Measurements from ENCODE around the gene OR6K3.

Gene OR6K3

DNA sequence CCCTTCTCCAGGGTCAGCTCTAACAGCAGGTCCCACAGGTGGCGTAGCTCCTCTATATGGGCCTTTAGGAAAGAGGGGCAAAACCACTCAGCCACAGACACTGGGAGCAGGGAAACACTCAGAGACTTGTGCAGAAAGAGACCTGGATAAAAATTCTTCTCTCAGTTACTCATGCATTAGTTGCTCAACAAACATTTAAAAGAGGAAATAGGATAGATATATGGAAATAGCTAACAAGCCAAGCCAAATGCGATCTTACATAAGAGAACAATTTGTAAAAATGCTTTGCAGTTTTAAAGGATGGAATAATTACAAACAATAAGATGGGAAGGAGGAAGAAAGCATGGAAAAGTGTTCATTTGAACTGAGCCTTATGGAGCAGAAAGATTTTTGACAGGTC is 38.9 kb downstream of the OR6K3 start:
- ChIA-PET POLR2A (no interaction called here), CTCF (no interaction called here)
- no peak for DNase-seq (ENCODE audit: extremely low spot score)
- no peak for TF ChIP-seq ZNF384 (IDR thresholded peaks at IDR 0.05)
- TF ChIP-seq ELF4 (IDR thresholded peaks at IDR 0.05): no peak
- no peak for TF ChIP-seq CTBP1 (IDR thresholded peaks at IDR 0.05; ENCODE audit: borderline replicate concordance)
- no peak for TF ChIP-seq ARNT (IDR thresholded peaks at IDR 0.05)
- no peak for TF ChIP-seq PKNOX1 (IDR thresholded peaks at IDR 0.05)
- TF ChIP-seq NFRKB (IDR thresholded peaks at IDR 0.05): no peak
- no peak for TF ChIP-seq BHLHE40 (IDR thresholded peaks at IDR 0.05; ENCODE audit: borderline replicate concordance)
- TF ChIP-seq SP1 (IDR thresholded peaks at IDR 0.05): no peak
- no peak for TF ChIP-seq FOXM1 (IDR thresholded peaks at IDR 0.05; ENCODE audit: borderline replicate concordance)

- ChIA-PET POLR2A (no interaction called here), CTCF (no interaction called here)
- DNase-seq (ENCODE audit: extremely low spot score): no peak
- no peak for TF ChIP-seq ZNF384 (IDR thresholded peaks at IDR 0.05)
- no peak for TF ChIP-seq NFRKB (IDR thresholded peaks at IDR 0.05)
- no peak for TF ChIP-seq SP1 (IDR thresholded peaks at IDR 0.05)
- TF ChIP-seq LEF1 (IDR thresholded peaks at IDR 0.05; ENCODE audit: borderline replicate concordance): no peak
- TF ChIP-seq HDGF (IDR thresholded peaks at IDR 0.05; ENCODE audit: borderline replicate concordance): no peak
- no peak for TF ChIP-seq TARDBP (IDR thresholded peaks at IDR 0.05)
- TF ChIP-seq L3MBTL2 (conservative IDR thresholded peaks at IDR 0.05): no peak
- no peak for TF ChIP-seq SUZ12 (IDR thresholded peaks at IDR 0.05)
- TF ChIP-seq ARNT (IDR thresholded peaks at IDR 0.05): no peak
- no peak for TF ChIP-seq FOXM1 (IDR thresholded peaks at IDR 0.05; ENCODE audit: borderline replicate concordance)
- no peak for TF ChIP-seq PKNOX1 (IDR thresholded peaks at IDR 0.05)
- TF ChIP-seq FOXK2 (IDR thresholded peaks at IDR 0.05): no peak
- TF ChIP-seq CTBP1 (IDR thresholded peaks at IDR 0.05; ENCODE audit: borderline replicate concordance): no peak
- no peak for TF ChIP-seq BHLHE40 (IDR thresholded peaks at IDR 0.05; ENCODE audit: borderline replicate concordance)
- TF ChIP-seq ELF4 (IDR thresholded peaks at IDR 0.05): no peak
- TF ChIP-seq FOXA1 (IDR thresholded peaks at IDR 0.05): no peak
Observed at GRCh38 chr1:158679289-158679688, 41.2 kb downstream of the OR6K3 start.

DNA sequence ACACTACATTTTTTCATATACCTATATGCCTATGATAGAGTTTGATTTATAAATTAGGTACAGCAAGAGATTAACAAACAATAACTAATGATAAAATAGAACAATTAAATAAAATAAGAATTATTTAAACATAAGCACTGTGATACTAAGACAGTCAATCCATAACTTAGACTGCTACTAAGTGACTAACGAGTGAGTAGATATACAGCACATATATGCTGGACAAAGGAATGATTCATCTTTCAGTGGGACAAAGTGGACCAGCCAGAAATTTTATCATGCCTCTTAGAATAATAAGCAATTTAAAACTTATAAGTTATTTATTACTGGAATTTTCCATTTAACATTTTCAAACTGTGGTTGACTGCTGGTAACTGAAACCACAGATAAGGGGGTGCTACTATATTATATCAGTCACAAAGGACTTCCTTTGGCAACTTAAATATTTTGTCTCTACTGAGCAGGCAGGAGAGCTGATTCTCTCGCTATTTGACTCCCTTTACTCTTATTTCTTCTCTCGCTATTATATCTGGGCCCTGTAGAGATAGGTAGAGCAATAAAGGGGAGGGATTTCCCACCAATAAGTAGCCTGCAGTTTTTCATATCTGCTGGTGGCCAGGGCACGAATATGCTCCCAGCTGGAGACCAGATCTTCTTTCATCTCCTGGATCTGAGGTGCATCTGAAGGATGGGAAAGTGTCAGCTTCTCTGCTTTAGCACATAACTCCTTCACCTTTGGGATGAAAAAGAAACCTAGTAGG is 44.8 kb downstream of the OR6K3 start:
- POLR2A ChIA-PET: no interaction called here
- CTCF ChIA-PET: no interaction called here
- TF ChIP-seq L3MBTL2 (conservative IDR thresholded peaks at IDR 0.05) (no peak), BHLHE40 (IDR thresholded peaks at IDR 0.05; ENCODE audit: borderline replicate concordance) (no peak), SP1 (IDR thresholded peaks at IDR 0.05) (no peak)

DNA sequence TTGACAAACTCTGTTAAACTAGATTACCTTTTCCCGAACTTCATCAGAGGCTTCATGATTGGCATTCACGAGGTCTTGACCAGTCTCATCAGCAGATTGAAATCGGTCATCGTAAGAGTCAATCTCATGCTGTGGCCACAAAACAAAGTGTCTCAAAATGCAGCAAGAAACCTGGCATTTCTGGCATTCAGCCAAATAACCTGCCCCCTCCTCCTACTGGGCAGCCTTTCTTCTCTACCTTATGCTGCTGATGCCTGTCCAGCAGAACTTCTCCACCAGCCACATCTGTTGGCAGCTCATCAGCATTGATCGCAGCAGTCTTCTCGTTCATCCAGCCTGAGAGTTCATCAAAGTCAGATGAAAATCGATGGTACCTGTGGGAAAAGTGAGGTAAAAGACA is 46.2 kb downstream of the OR6K3 start:
- DNase-seq (ENCODE audit: extremely low spot score): no peak
- TF ChIP-seq FOXM1 (IDR thresholded peaks at IDR 0.05; ENCODE audit: borderline replicate concordance): no peak
- ChIA-PET CTCF (no interaction called here), POLR2A (no interaction called here)

More for the DNA sequence above, 44.8 kb downstream of the OR6K3 start:
- DNase-seq (ENCODE audit: extremely low spot score): no peak

All from HEK293T (cell line).